Hypothalamus (tissue), 51 donors: ENCODE results near the gene UBE2Q2.
"Not testable (repeated sequence)": the region's sequence is repeated elsewhere in the genome, so short reads cannot be mapped to it uniquely, and the experiment has no call there.

Source experiments
- DNase-seq, 51 donors: peaks; one replicate each; lab custom pipeline; 2025; lab: John Stamatoyannopoulos, UW

Gene UBE2Q2

GRCh38 chr15:75842722-75843677, at the start of gene UBE2Q2:
Gene UBE2Q2 (plus strand): TSS chr15:75843447. CDS start chr15:75843667, 220 bp downstream.
- peak in 47 of 51 donors; percentile 8 to 74 (median 50) for DNase-seq

DNA sequence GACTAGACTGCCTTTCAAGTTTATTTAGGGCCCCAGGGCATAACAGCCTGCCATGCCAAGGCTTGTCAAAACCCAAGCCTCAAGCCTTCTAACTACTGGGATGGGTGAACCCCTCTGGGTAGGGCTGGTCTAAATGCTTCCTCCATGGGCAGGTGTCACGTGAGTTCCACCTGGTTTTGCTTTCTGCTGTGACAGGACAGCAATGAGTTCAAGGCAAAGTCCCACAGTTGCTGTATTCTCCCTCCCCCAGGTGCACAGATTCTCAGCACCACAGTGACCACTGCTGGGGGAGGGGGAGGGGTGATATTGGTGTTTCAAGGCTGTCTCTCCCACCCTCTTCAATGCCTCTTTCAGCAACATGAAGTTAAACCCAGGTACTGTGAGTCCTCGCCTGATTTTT, 46.9 kb upstream of the UBE2Q2 start:
- DNase-seq = no peak

DNA sequence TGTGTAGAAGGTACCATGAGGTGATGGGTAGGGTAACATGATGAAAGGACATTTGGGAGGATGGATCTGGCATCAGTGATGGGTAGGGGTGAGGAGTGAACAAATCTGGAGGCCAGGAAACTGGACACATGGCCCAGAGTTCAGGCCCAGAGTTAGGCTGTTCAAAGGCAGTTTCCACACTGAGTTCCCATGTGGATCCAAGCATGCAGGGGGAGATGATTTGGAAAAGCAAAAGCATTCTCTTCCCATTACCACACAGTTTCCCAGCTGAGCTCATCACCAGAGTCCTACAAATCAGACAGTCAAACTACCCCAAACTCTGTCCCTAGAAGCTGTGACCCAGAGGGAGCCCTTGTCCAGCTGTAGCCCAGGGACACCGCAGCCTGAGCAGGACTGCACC, 46.1 kb upstream of the UBE2Q2 start:
- not testable (repeated sequence) for DNase-seq

DNA sequence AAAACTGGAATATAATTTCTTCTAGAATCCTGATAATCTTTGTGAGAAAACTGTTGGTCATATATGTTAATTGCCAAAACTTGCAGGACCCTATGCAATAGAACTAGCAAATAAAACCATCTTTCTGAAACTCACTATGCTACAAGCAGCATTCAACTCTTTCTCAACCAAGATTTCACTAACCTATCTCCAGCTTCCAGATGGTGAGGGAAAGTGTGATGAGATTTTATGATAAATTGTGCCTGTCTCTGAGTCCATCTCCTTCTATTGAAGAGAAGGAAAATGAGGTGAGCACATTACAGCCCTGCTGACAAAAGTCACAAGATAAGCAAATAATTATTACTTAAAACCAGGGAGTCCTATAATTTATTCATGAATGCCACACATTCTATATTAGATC, 44.1 kb upstream of the UBE2Q2 start:
- no peak for DNase-seq

DNA sequence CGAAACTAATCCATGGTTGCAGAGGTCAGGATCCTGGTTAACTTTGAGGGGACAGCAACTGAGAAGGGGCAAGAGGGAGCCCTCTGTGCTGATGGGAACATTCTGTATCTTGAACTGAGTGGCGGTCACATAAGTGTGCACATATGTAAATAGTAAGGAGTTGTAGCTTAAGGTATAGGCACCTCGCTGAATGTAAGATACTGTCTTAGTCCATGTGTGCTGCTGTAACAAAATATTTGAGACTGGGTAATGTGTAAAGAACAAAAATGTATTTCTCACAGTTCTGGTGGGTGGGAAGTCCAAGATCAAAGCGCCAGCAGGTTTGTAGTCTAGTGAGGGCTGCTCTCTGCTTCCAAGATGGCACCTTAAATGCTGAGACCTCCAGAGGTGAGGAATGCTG, 42.8 kb upstream of the UBE2Q2 start:
- DNase-seq = not testable (repeated sequence)

GRCh38 chr15:75801859-75802593, 41.2 kb upstream of the UBE2Q2 start:
- peak in 49 of 51 donors; percentile 6 to 78 (median 41) for DNase-seq

DNA sequence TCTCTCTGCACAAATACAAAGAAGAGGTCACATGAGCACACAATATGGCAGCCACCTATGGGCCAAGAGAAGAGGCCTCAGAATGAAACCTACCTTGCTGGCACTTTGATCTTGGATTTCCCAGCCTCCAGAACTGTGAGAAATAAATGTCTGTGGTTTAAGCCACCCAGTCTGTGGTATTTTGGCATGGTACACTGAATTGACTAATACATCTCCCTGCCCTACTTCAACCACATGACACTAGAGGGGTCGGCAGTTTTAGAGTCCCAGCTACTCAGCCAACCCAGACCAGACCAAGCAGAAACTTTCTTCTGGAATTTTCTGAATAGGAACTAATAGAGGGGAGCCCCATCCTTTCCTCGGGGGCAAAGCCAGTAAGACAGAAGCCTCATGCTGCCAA, 35.8 kb upstream of the UBE2Q2 start:
- not testable (repeated sequence) for DNase-seq

- DNase-seq = not testable (repeated sequence)
Observed at GRCh38 chr15:75808009-75808408, 35.2 kb upstream of the UBE2Q2 start.

DNA sequence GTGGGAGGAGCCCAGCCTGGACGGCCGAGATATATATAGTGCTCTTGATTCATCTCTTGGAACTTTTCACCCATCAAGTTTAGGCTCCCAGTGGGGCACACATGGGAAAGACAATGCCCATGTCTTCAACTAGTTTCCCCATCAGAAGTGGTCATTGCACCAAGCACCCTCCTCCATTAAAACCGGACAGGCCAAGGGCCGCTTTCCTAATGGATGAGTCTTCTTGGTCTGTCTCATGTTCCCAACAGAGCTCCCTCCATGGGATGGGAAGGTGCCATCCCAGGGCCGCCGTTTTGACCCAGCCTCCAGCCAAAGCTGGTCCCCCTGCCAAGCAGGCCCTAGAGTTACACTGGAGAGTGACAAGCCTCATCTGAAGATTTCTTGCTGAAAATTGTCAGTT, 34.7 kb upstream of the UBE2Q2 start:
- DNase-seq = no peak

DNA sequence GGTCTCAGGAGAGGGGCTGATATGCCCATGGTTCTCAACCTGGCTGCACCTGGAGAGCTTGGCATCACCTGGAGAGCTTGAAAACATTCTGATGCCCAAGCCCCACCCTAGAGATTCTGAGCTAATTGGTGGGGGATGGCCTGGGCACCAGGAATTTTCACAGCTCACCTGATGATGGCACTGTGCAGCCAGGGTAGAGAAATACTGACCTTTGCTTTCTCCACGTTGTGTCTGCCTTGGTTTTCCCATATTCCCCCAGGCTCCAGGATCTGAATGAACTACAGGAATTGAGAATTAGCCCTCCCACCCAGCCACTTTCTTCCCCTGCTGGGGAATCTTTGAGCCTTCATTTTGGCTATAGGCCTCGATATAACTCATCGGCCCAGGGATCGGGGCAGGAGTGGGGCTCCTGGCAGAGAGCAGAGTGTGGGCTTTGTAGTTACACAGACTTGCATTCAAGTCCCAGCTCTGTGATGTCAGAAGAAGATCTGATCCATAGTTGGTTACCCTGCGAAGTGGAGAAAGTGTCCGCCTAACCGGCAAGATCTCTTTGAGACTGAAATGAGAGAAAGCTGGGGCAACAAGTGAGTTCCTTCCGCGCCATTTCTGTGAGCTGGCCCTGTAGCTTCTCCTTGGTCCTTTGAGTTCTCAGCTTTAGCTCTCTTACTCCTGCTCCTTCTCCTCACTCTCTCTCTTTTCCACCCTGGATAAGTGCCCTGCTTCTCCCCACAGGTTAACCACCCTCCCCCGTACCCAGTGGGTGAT, 33.1 kb upstream of the UBE2Q2 start:
- DNase-seq = no peak

DNA sequence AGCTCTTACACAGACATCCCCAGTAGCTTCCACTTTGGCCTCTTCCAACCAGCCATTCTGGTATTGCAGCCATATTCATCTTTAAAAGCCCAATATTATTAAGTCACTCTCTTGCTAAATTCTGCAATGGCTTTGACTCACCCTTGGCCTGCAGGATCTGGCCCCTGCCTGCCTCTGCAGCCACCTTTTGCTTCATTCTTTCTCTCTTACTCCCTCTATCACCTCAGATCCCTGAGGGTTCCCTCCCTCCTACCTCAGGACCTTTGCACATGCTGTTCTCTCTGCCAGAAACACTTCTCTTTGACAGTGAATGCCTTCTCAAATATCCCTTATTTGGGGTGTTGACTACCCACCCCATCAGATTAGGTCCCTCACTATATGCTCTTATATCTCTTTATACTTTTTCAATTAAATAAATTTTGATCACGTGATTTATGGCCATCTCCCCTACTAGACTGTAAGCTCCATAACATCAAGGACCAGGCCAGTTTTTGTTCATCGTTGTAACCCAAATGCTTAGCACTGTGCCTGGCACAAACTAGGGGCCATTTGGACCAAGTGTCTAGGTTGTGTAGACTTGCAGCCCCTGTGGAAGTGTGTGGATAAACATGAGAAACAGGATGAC, 32.3 kb upstream of the UBE2Q2 start:
- no peak for DNase-seq

DNA sequence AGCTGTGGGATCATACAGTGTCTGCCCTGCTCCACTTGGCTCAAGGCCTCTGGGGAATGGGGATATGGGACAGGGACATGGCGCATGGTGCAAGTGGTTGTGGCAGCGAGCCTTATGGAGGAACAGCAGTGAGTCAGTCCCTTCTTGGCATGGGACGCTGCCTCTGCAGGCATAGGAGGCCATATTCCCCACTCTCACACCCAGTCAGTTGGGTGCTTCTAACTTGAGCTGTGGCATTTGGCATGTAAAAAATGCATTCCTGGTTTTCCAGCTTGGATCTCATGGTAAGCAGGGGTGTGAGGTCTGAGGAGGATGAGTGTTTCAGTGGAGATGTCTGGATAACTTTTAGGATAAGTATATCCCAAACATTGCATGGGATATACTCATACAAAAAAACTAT, 31.6 kb upstream of the UBE2Q2 start:
- DNase-seq = no peak

DNA sequence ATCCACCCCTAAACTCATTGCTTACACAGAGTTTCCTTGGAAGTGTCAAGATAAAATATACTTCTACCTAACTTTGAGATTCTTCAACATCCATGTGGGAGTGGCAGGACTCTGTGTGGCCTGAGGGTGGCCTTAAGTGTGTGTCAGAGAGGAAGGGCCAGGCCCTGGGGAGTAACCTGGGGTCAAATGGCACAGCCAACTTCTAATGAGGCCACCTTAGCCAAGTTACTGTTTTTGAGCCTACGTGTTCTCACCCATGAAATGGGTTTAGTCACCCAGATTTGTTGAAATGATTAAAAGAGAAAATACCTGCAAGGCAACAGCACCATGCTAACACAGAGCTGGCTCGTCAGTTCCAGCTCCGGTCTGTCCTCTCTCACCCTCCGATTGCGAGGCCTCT, 28.5 kb upstream of the UBE2Q2 start:
- DNase-seq = no peak

- DNase-seq = no peak
Observed at GRCh38 chr15:75815811-75816719, 27.2 kb upstream of the UBE2Q2 start.

DNA sequence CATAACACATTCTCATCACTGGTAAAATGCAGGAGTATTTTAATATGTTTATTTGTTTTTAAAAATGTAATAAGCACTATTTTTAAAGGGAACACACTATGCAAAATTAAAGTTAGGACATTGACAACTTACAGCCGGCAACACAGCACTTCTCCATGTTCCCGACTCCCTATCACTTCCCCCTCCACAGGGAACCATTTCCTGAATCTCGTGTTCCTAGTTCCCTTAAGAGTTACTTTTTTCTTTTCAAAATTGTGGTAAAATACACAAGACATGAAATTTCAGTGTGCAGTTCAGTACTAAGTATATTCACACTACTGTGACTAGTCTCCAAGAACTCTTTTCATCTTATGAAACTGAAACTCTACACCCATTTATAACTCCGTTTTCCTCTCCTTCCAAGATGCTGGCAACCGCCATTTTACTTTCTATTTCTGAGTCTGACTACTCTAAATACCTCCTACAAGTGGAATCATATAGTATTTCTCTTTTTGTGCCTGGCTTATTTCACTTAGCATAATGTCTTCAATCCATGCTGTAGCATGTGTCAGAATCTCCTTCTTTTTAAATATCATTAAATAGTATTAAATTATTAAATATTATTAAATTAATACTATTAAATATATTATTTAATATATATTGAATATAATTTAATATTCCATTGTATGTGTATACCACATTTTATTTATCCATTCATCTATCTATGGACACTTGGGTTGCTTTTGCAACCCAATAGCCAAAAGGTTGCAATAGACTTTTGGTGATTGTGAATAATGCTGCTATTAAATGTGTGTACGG, 25.9 kb upstream of the UBE2Q2 start:
- DNase-seq = no peak

DNA sequence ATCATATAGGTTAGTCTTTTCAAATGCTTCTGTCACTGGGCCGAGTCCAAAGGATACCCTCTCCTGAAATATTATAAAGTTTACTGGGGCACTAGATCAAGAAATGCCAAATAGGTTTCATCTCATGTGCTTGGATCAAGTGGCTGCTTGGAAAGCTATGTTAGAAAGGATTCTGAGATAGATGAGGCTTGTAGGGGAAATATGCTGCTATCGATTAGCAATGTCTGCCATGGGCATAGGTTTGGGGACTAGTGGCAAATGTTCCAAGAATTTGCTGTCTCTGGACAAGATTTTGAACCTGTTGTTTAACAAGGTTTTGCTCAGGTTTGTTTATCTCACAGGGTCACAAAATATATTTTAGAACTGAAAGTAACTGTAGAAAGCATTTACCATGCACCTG, 23.0 kb upstream of the UBE2Q2 start:
- no peak for DNase-seq

GRCh38 chr15:75821786-75822345, 21.4 kb upstream of the UBE2Q2 start:
- no peak for DNase-seq

DNA sequence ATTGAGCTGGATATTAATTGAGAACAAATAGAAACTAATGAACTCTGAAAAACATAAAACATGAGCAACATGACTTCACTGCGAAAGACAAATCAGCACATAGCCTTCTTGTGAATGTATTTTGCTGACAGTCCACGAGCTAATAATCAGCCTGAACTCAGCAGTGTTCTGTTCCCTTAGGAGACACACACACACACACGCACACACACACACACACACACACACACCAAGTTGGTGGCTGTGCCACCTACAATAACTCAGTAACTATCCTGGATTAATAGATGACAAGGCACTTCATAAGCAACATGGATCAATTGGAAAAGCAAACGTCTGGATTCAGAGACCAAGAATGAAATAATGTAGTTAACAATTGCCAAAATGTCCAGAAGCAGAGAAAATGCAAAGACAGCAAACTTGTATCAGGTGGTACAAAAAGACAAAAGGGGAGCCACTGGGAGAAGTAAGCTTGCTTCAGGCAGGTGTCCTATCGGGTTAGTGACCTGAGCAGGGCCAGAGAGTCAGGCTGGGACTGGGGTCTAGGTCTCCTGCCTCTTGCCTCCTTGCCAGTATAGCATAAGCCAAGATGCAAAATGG, 20.5 kb upstream of the UBE2Q2 start:
- no peak for DNase-seq
